Brain microvascular endothelial cell (primary cell): ENCODE results near the gene FAM216A.
A peak's percentile ranks its signal among the peaks of the same experiment; 100 is the strongest.

ENCODE experiments used
- DNase-seq: peaks from one replicate; pipeline ENCODE4 v3.0.0-alpha.2; 2020
- H3K27ac ChIP-seq: fragments of 250-450 bp; sonication (Bioruptor Pico); 2 replicates; pipeline ENCODE4 v1.5.1; 2020; ENCODE audit warnings: mild to moderate bottlenecking, moderate library complexity
- H3K27me3 ChIP-seq: fragments of 250-450 bp; sonication (Bioruptor Pico); replicated peaks from 2 replicates; pipeline ENCODE4 v1.5.1; 2020; ENCODE audit warnings: mild to moderate bottlenecking
- H3K36me3 ChIP-seq: fragments of 250-450 bp; sonication (Bioruptor Pico); replicated peaks from 2 replicates; pipeline ENCODE4 v1.5.1; 2020; ENCODE audit warnings: mild to moderate bottlenecking
- H3K4me3 ChIP-seq: 2 replicates; pipeline ENCODE4 v1.5.1; 2011; ENCODE audit warnings: low read depth, mild to moderate bottlenecking, control low read depth, low read length, moderate library complexity
- CTCF ChIP-seq: IDR thresholded peaks from 2 replicates; pipeline ENCODE4 v1.5.1; 2011; ENCODE audit warnings: low read depth, mild to moderate bottlenecking, moderate library complexity, low read length, control low read depth, inconsistent platforms; ENCODE audit errors: missing control alignments
- in situ Hi-C: cut with HindIII; loops from 2 replicates; pipeline ENCODE4 v1.10.0; 2017; ENCODE audit warnings: low sequenced_read_pairs, low pct_ligation_motif_present

FAM216A gene

GRCh38 chr12:110475426-110475825, 6.8 kb downstream of the FAM216A start:
- Histone ChIP-seq H3K4me3 (no peak overlapping the region), H3K36me3 (no peaks in the 10 kb centered on the region), H3K27ac (no peak overlapping the region), H3K27me3 (no peaks in the 10 kb centered on the region)
- DNase-seq = no peak
- TF ChIP-seq CTCF = no peak
- in situ Hi-C loops = no loop called here

- in situ Hi-C loops = no loop called here
- no peak for TF ChIP-seq CTCF
- Histone ChIP-seq H3K36me3 (peaks cover 12% of the 10 kb centered on the region), H3K4me3 (no peak overlapping the region), H3K27ac (no peak overlapping the region), H3K27me3 (no peaks in the 10 kb centered on the region)
- peak; percentile 18 for DNase-seq
Measured at GRCh38 chr12:110498984-110499706, 30.5 kb downstream of the FAM216A start.

- TF ChIP-seq CTCF = no peak
- peak; percentile 24 for DNase-seq
- in situ Hi-C loops = loop anchor here (25.0 kb wide), 1 partner anchor 111 kb away; the partner anchor contains the start of gene TCTN1
- H3K27me3 ChIP-seq = no peaks in the 10 kb centered on the region
- H3K27ac ChIP-seq = peak overlapping the region; percentile 47
- no peaks in the 10 kb centered on the region for H3K36me3 ChIP-seq
- H3K4me3 ChIP-seq = peak overlapping the region; percentile 91
Measured at GRCh38 chr12:110501399-110501751, 32.7 kb downstream of the FAM216A start.

- no peak for TF ChIP-seq CTCF
- H3K36me3 ChIP-seq = no peaks in the 10 kb centered on the region
- in situ Hi-C loops = loop anchor here (25.0 kb wide), 1 partner anchor 110 kb away; the partner anchor contains the start of gene TCTN1
- H3K27me3 ChIP-seq = no peaks in the 10 kb centered on the region
- peak within 1 kb of the TSS; percentile 47 for H3K27ac ChIP-seq
- DNase-seq = peak; percentile 99
- peak within 1 kb of the TSS; percentile 91 for H3K4me3 ChIP-seq
Measured at GRCh38 chr12:110501752-110502738, 33.4 kb downstream of the FAM216A start, which contains the start of the genes RAD9B and VPS29. TSS of gene RAD9B (plus strand) at chr12:110502331. CDS start at chr12:110502338, 7 bp downstream. TSS of gene VPS29 (minus strand) at chr12:110502111. CDS start at chr12:110502051, 60 bp downstream.

GRCh38 chr12:110503432-110503831, 34.8 kb downstream of the FAM216A start:
- H3K4me3 ChIP-seq = no peak overlapping the region
- no peak for DNase-seq
- H3K27me3 ChIP-seq = no peaks in the 10 kb centered on the region
- no peak for TF ChIP-seq CTCF
- in situ Hi-C loops = loop anchor here (25.0 kb wide), 1 partner anchor 109 kb away; the partner anchor contains the start of gene TCTN1
- H3K27ac ChIP-seq = no peak overlapping the region
- no peaks in the 10 kb centered on the region for H3K36me3 ChIP-seq
